ENCODE data around the gene PRC1.

The PRC1 gene

GRCh38 chr15:90991587-90992285 lies 2.6 kb downstream of the PRC1 start:
- TF ChIP-seq CTCF (conservative IDR thresholded peaks at IDR 0.05; ENCODE audit: low read depth), result no peak
- ChIA-PET POLR2A (ENCODE audit: low non-redundant PET) (interaction anchor here (0.7 kb wide), 1 partner anchor 23 kb away, joined by 3 read pairs; no protein-coding TSS in a partner anchor), CTCF (interaction anchor here (0.6 kb wide), 1 partner anchor 282 kb away, joined by 4 read pairs; no protein-coding TSS in a partner anchor)
- H3K27ac ChIP-seq, result no peak overlapping the region
- no peak for DNase-seq (ENCODE audit: low spot score)

GRCh38 chr15:90990446-90990845 lies 3.9 kb downstream of the PRC1 start:
- peak overlapping the region; percentile 4; the same call in 1 of the 2 replicates for H3K27ac ChIP-seq
- DNase-seq (ENCODE audit: low spot score), result no peak
- ChIA-PET CTCF (no interaction called here), POLR2A (ENCODE audit: low non-redundant PET) (interaction anchor here (0.6 kb wide), 1 partner anchor 12 kb away, joined by 4 read pairs; no protein-coding TSS in a partner anchor)
- TF ChIP-seq CTCF (conservative IDR thresholded peaks at IDR 0.05; ENCODE audit: low read depth), result no peak

GRCh38 chr15:90989040-90989768 lies 5.1 kb downstream of the PRC1 start:
- no peak for TF ChIP-seq CTCF (conservative IDR thresholded peaks at IDR 0.05; ENCODE audit: low read depth)
- no peak for DNase-seq (ENCODE audit: low spot score)
- ChIA-PET POLR2A (ENCODE audit: low non-redundant PET) (interaction anchor here (0.5 kb wide), 1 partner anchor 788 kb away, joined by 3 read pairs; the partner anchor contains the start of gene SEMA4B), CTCF (no interaction called here)
- no peak overlapping the region for H3K27ac ChIP-seq

- CTCF ChIA-PET, result no interaction called here
- TF ChIP-seq CTCF (conservative IDR thresholded peaks at IDR 0.05; ENCODE audit: low read depth), result no peak
Measured at GRCh38 chr15:90988296-90988695, 6.0 kb downstream of the PRC1 start.

GRCh38 chr15:90987561-90988141 lies 6.7 kb downstream of the PRC1 start:
- ChIA-PET CTCF (interaction anchor here (0.6 to 0.7 kb wide), 3 partner anchors 65 to 322 kb away, joined by 4 to 8 read pairs (median 5); no protein-coding TSS in a partner anchor), POLR2A (ENCODE audit: low non-redundant PET) (no interaction called here)
- TF ChIP-seq CTCF (conservative IDR thresholded peaks at IDR 0.05; ENCODE audit: low read depth), result no peak
- DNase-seq (ENCODE audit: low spot score), result no peak
- no peak overlapping the region for H3K27ac ChIP-seq

More at GRCh38 chr15:90988296-90988695, 6.0 kb downstream of the PRC1 start:
- no peak for DNase-seq (ENCODE audit: low spot score)
- POLR2A ChIA-PET (ENCODE audit: low non-redundant PET), result no interaction called here
- H3K27ac ChIP-seq, result 0 out of 2 replicates have a peak overlapping the region, but pooled peaks have one; percentile 11

GRCh38 chr15:90986790-90987507 lies 7.4 kb downstream of the PRC1 start:
- DNase-seq (ENCODE audit: low spot score), result no peak
- H3K27ac ChIP-seq, result no peak overlapping the region
- ChIA-PET POLR2A (ENCODE audit: low non-redundant PET) (no interaction called here), CTCF (interaction anchor here (0.6 to 2.9 kb wide), 4 partner anchors 30 to 323 kb away, joined by 4 to 9 read pairs (median 6); no protein-coding TSS in a partner anchor)
- no peak for TF ChIP-seq CTCF (conservative IDR thresholded peaks at IDR 0.05; ENCODE audit: low read depth)

All from RWPE1 (cell line).